ENCODE results near the gene ATP13A3.

DNA sequence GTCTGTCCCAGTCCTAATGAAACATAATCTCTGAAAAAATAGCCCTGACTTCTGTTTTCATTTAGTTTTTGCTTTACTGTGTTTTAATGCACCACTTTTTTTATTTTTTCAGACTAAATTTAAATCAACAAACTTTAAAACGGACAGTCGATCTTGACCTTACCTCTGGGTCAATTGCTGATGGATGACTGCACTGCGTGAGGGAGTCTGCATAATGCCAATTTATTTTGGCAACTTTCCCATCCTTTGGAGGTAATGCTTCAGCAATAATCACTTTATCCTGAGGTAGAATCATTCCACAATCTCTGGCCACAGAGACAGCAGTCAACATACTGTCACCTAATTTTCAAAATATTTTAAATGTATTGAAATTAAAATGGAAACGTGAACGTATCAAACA, 55.2 kb downstream of the ATP13A3 start:
- no peak for TF ChIP-seq EZH2 (IDR thresholded peaks at IDR 0.05; ENCODE audit: low read length, missing control alignments)
- TF ChIP-seq, protein P1, sequence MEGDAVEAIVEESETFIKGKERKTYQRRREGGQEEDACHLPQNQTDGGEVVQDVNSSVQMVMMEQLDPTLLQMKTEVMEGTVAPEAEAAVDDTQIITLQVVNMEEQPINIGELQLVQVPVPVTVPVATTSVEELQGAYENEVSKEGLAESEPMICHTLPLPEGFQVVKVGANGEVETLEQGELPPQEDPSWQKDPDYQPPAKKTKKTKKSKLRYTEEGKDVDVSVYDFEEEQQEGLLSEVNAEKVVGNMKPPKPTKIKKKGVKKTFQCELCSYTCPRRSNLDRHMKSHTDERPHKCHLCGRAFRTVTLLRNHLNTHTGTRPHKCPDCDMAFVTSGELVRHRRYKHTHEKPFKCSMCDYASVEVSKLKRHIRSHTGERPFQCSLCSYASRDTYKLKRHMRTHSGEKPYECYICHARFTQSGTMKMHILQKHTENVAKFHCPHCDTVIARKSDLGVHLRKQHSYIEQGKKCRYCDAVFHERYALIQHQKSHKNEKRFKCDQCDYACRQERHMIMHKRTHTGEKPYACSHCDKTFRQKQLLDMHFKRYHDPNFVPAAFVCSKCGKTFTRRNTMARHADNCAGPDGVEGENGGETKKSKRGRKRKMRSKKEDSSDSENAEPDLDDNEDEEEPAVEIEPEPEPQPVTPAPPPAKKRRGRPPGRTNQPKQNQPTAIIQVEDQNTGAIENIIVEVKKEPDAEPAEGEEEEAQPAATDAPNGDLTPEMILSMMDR (conservative IDR thresholded peaks at IDR 0.05 in 1 of 2, IDR thresholded peaks at IDR 0.05 in 1 of 2; ENCODE audit: low read depth in 1 of 2, low read length in 2 of 2), result no peak
